Measurements from ENCODE around the gene TMEM125.

Gene TMEM125

GRCh38 chr1:43277116-43277876 is 7.5 kb downstream of the TMEM125 start:
- no peak for DNase-seq (ENCODE audit: low spot score)
- TF ChIP-seq CTCF (IDR thresholded peaks at IDR 0.05; ENCODE audit: borderline replicate concordance, control extremely low read depth, extremely low read depth, insufficient read depth, missing control alignments): no peak
- in situ Hi-C loops (cut with MboI; ENCODE audit: low sequenced_read_pairs, unreplicated experiment): no loop called here

DNA sequence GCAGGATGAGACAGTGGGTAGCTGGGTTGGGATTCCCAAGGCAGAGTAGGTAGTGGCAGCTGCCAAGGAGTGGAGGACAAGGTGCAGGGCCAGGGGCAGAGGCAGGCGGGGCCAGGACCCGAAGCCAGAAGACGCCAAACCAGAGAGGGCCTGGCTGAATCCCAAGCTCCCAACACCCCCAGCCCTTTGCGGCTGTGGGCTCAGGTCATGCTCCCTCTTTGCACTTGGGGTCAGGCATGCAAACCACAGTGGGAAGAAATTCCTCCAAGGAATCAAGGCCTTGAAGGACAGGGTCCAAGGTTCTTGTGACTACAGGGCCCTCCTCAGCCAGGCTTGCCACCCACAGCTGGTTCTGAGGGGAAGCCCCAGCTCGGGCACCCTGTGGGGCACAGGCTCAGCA is 9.4 kb downstream of the TMEM125 start:
- no peak for DNase-seq (ENCODE audit: low spot score)
- in situ Hi-C loops (cut with MboI; ENCODE audit: low sequenced_read_pairs, unreplicated experiment): no loop called here
- TF ChIP-seq CTCF (IDR thresholded peaks at IDR 0.05; ENCODE audit: borderline replicate concordance, control extremely low read depth, extremely low read depth, insufficient read depth, missing control alignments): no peak

DNA sequence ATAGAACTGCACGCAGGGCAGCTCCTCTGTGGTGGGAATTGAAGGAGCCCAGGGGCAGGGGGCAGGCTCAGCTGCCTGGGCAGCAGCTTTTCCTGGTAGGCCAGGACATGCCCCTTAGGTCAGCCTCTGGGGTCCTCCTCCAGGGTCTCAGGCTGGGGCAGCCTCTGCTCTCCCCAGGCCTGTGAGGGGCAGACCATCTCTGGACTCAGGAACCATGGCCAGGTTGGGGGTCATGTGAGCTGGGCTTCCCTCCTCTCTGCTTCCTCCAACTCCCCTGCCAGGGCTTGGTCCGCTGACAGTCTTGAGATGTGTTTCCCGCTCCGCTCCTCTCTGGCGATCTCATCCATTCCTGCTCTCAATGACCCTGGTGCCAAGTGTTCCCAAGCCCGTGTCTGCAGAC is 9.9 kb downstream of the TMEM125 start:
- no peak for DNase-seq (ENCODE audit: low spot score)
- in situ Hi-C loops (cut with MboI; ENCODE audit: low sequenced_read_pairs, unreplicated experiment): no loop called here
- TF ChIP-seq CTCF (IDR thresholded peaks at IDR 0.05; ENCODE audit: borderline replicate concordance, control extremely low read depth, extremely low read depth, insufficient read depth, missing control alignments): no peak

DNA sequence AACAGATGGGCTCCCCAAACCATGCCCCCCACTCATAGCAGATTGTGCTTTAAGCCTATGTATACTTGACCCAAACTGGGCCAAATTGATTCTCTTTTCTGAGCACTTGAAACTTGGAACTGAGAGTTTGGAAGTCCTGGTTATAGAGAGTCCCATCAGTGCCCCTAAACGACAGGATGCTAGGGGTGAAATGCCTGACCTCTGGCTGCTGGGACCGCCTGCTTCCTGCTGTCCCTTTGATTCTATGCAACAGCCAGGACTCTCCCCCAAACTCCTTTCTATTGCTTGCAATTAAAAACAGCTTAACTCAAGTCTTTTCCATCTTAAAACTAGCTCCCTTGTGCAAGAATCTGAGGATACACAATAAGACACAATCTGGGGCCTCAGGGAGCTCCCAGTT is 10.9 kb downstream of the TMEM125 start:
- in situ Hi-C loops (cut with MboI; ENCODE audit: low sequenced_read_pairs, unreplicated experiment): no loop called here
- TF ChIP-seq CTCF (IDR thresholded peaks at IDR 0.05; ENCODE audit: borderline replicate concordance, control extremely low read depth, extremely low read depth, insufficient read depth, missing control alignments): no peak
- no peak for DNase-seq (ENCODE audit: low spot score)

DNA sequence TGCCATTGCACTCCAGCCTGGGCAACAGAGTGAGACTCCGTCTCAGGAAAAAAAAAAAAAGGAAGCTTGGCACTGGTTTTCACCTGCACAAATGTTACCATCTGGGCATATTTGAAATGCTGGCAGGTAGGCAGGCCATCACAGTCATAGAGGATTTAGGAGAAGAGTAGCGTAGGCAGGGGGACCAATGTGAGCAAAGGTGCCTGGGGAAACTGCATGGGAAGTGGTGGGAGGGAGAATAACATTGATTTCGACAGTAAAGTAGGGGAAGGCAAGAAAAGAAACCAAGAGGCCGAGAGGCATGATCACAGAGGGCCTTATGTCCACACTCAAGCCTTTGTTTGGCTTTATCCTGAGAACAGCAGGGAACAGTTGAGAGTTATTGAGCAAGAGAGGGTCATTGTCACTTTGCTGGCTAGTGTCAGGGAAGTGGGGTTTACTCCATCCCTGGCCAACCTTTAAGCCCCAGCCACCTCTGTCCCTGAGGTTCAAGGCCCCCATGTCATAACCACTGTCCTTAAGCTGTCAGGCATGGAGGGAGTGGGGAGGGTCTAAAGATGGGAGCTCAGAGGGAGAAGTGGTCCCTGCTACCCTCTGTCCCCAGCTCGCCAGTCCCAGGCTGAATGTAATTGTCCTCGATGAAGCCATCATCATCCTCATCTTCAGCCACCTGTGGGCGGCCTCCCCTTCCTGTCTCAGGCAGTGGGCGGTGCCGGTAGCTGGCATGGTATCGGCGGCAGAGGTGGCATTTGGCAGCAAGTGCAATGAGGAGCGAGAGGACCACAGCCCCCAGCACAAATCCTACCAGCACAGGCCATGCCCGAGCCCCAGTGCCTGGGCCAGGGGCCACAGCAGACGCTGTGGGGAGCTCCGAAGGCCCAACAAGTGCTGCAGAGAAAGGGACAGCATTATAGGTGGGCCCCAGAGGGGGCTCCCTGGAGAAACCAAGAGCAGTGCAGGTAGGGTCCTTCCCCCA is 12.7 kb downstream of the TMEM125 start:
- in situ Hi-C loops (cut with MboI; ENCODE audit: low sequenced_read_pairs, unreplicated experiment): no loop called here
- no peak for DNase-seq (ENCODE audit: low spot score)
- no peak for TF ChIP-seq CTCF (IDR thresholded peaks at IDR 0.05; ENCODE audit: borderline replicate concordance, control extremely low read depth, extremely low read depth, insufficient read depth, missing control alignments)

DNA sequence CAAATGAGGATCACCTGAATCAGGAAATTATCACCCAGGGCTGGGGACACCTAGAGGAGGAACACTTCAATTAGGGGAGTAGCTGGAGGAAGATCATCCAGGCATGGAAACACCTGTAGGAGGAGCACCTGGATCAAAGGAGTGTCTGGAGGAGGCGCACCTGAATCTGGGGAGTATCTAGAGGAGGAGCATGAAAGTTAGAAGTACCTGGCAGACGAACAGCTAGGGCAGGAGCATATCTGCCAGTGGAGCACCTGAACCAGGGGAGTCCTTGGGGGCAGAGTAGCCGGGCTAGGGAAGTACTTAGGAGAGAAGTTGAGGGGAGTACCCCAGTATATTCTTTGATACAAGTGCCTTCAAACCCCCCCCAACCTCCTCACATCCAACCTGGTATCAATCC is 14.3 kb downstream of the TMEM125 start:
- in situ Hi-C loops (cut with MboI; ENCODE audit: low sequenced_read_pairs, unreplicated experiment): no loop called here
- no peak for DNase-seq (ENCODE audit: low spot score)
- TF ChIP-seq CTCF (IDR thresholded peaks at IDR 0.05; ENCODE audit: borderline replicate concordance, control extremely low read depth, extremely low read depth, insufficient read depth, missing control alignments): no peak

All from GM13976 (cell line).